Measurements from ENCODE around the gene CKLF.

CKLF gene

GRCh38 chr16:66516808-66517585 is 35.4 kb upstream of the CKLF start:
- peak; percentile 97 for FAIRE-seq
- peak; percentile 87 for DNase-seq (ENCODE audit: insufficient read length, low spot score)
- TF ChIP-seq TAF1 (IDR thresholded peaks at IDR 0.05; ENCODE audit: low read depth, low read length): no peak
- peak; percentile 73; the same call in 1 of the 2 replicates for TF ChIP-seq POU2F2 (IDR thresholded peaks at IDR 0.05; ENCODE audit: low read depth, low read length)
- no peak for TF ChIP-seq POLR2A (IDR thresholded peaks at IDR 0.05; ENCODE audit: low read depth, low read length)
- peak; percentile 98 for TF ChIP-seq PAX5 (IDR thresholded peaks at IDR 0.05; ENCODE audit: insufficient read depth, low read length, severe bottlenecking)
- no peak; the same call in 1 of the 2 replicates for TF ChIP-seq POLR2AphosphoS5 (IDR thresholded peaks at IDR 0.05; ENCODE audit: low read depth, low read length)
- peak; percentile 85 for TF ChIP-seq SPI1 (IDR thresholded peaks at IDR 0.05; ENCODE audit: low read depth, low read length)

DNA sequence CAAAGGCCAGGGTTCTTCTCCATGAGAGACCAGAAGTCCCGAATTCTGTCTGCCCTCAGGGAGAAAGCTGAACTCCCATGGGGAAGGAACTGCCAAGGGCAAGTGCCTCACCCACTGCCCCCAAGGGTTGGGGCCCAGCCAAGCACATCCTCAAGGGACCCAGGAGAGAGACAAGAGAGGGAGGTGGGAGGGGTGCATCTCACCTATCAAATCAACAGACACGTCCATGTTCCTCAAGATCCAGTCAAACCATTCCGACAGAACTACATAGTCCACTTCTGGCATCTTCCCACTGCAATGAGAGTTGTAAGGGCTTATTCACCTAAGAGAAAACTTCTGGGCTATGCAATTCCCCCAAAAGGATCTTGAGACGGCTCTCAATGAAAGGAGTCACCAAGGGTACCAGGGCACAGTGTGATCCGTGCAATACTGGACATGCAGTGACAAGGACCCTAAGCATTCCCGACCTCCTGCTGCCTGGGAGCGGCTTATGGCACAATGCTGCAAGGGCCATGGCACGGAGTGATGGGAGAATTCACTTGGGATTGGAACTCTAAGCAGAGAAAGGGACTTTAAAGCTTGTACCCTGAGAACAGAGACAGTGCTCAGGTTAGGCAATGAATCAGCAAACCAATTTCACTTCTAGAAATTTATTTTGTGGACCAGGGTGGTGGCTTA is 34.7 kb upstream of the CKLF start:
- no peak for TF ChIP-seq TAF1 (IDR thresholded peaks at IDR 0.05; ENCODE audit: low read depth, low read length)
- TF ChIP-seq POLR2A (IDR thresholded peaks at IDR 0.05; ENCODE audit: low read depth, low read length): no peak
- no peak for TF ChIP-seq POLR2AphosphoS5 (IDR thresholded peaks at IDR 0.05; ENCODE audit: low read depth, low read length)
- TF ChIP-seq POU2F2 (IDR thresholded peaks at IDR 0.05; ENCODE audit: low read depth, low read length): no peak
- TF ChIP-seq PAX5 (IDR thresholded peaks at IDR 0.05; ENCODE audit: insufficient read depth, low read length, severe bottlenecking): no peak
- no peak for TF ChIP-seq SPI1 (IDR thresholded peaks at IDR 0.05; ENCODE audit: low read depth, low read length)
- FAIRE-seq (no peak), DNase-seq (ENCODE audit: insufficient read length, low spot score) (no peak)

- DNase-seq (ENCODE audit: insufficient read length, low spot score) (no peak), FAIRE-seq (no peak)
- TF ChIP-seq TAF1 (IDR thresholded peaks at IDR 0.05; ENCODE audit: low read depth, low read length): no peak
- no peak for TF ChIP-seq PAX5 (IDR thresholded peaks at IDR 0.05; ENCODE audit: insufficient read depth, low read length, severe bottlenecking)
- no peak for TF ChIP-seq POLR2AphosphoS5 (IDR thresholded peaks at IDR 0.05; ENCODE audit: low read depth, low read length)
- no peak for TF ChIP-seq POLR2A (IDR thresholded peaks at IDR 0.05; ENCODE audit: low read depth, low read length)
- TF ChIP-seq SPI1 (IDR thresholded peaks at IDR 0.05; ENCODE audit: low read depth, low read length): no peak
- no peak for TF ChIP-seq POU2F2 (IDR thresholded peaks at IDR 0.05; ENCODE audit: low read depth, low read length)
Measured at GRCh38 chr16:66519482-66520373, 32.6 kb upstream of the CKLF start.

GRCh38 chr16:66520406-66521170 is 31.8 kb upstream of the CKLF start:
- TF ChIP-seq POLR2AphosphoS5 (IDR thresholded peaks at IDR 0.05; ENCODE audit: low read depth, low read length) (no peak), TAF1 (IDR thresholded peaks at IDR 0.05; ENCODE audit: low read depth, low read length) (no peak), SPI1 (IDR thresholded peaks at IDR 0.05; ENCODE audit: low read depth, low read length) (peak; percentile 20; the same call in 1 of the 2 replicates), POU2F2 (IDR thresholded peaks at IDR 0.05; ENCODE audit: low read depth, low read length) (no peak)
- FAIRE-seq (no peak), DNase-seq (ENCODE audit: insufficient read length, low spot score) (no peak)

GRCh38 chr16:66521252-66521713 is 31.1 kb upstream of the CKLF start:
- no peak for FAIRE-seq
- DNase-seq (ENCODE audit: insufficient read length, low spot score): no peak
- TF ChIP-seq TAF1 (IDR thresholded peaks at IDR 0.05; ENCODE audit: low read depth, low read length) (no peak), PAX5 (IDR thresholded peaks at IDR 0.05; ENCODE audit: insufficient read depth, low read length, severe bottlenecking) (no peak), SPI1 (IDR thresholded peaks at IDR 0.05; ENCODE audit: low read depth, low read length) (no peak), POLR2A (IDR thresholded peaks at IDR 0.05; ENCODE audit: low read depth, low read length) (no peak)

DNA sequence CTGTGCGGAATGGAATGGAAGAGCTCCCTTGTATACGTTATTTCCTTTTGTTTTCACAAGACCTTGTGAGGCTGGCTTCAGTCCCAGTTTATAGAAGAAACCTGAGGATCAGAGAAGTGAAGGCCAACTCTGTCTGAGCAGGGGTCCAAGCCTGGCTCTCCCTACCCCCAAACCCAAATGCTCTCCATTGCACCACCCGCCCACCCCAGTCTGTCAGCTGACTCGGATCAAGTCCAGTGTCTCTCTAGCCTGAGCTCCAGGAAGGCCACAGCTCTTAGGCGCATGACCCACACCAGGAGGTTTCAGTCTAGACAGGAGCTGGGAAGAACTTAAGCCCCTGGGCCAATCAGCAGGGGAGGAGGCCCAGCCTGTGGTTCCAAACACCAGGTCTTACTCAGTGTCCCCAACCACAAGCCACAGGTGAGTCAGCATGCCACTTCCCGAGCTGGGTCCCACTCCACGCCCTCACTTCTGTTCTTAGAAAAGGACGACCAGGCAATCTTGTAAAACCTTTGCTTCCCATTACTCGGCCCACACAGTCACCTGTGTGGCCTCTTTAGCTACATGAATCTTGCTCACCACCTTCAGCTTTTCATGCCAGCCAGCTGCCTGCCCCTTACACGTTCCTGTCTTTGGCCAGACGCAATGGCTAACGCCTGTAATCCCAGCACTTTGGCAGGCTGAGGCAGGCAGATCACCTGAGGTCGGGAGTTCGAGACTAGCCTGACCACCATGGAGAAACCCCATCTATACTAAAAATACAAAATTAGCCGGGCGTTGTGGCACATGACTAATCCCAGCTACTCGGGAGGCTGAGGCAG is 30.2 kb upstream of the CKLF start:
- FAIRE-seq: peak; percentile 98
- peak; percentile 35 for DNase-seq (ENCODE audit: insufficient read length, low spot score)
- TF ChIP-seq SPI1 (IDR thresholded peaks at IDR 0.05; ENCODE audit: low read depth, low read length): peak; percentile 69
- TF ChIP-seq PAX5 (IDR thresholded peaks at IDR 0.05; ENCODE audit: insufficient read depth, low read length, severe bottlenecking): peak; percentile 61
- TF ChIP-seq POLR2AphosphoS5 (IDR thresholded peaks at IDR 0.05; ENCODE audit: low read depth, low read length): no peak
- TF ChIP-seq POU2F2 (IDR thresholded peaks at IDR 0.05; ENCODE audit: low read depth, low read length): peak; percentile 83
- TF ChIP-seq TAF1 (IDR thresholded peaks at IDR 0.05; ENCODE audit: low read depth, low read length): no peak

DNA sequence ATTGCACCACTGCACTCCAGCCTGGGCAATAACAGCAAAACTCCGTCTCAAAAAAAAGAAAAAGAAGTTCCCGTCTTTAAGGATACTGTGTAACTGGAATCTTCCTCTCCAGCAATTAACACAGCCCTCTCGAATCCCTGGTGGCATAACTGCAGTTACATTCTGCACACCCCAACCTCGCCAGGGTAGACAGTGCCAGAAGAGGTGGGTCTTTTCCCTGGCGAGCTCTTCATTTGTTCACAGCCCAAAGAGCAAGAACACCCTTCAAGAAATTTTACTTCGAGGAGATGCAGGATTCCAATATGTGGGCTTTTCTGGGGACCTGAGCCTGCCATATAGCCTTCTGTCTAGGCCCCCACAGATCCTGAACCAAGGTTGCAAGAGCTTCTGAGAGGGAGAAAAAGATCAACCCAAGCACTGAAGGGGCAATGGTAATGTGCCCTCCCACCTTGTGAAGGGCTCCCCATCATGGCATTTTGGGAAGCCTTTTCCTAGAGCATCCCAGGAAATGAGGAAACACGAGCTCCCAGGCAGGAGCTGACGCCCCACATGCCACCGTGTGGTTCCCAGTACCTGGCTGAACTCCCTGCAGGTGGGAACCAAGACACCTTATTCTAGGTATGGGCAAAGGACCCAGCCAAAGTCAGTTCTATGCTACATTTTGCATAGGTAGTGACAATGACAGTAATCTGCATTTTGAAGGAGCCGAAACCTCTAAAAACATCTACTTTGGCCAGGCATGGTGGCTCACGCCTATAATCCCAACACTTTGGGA is 29.4 kb upstream of the CKLF start:
- DNase-seq (ENCODE audit: insufficient read length, low spot score): no peak
- TF ChIP-seq SPI1 (IDR thresholded peaks at IDR 0.05; ENCODE audit: low read depth, low read length): no peak
- no peak for TF ChIP-seq PAX5 (IDR thresholded peaks at IDR 0.05; ENCODE audit: insufficient read depth, low read length, severe bottlenecking)
- TF ChIP-seq TAF1 (IDR thresholded peaks at IDR 0.05; ENCODE audit: low read depth, low read length): no peak
- FAIRE-seq: peak; percentile 47
